22Rv1 (cell line): Measurements from ENCODE around the gene NMU.

ENCODE experiments used
- CTCF ChIP-seq: fragments of 450-650 bp; IDR thresholded peaks from 2 replicates; pipeline ENCODE4 v1.5.1; 2017; ENCODE audit warnings: mild to moderate bottlenecking
- ZFX ChIP-seq: fragments of 450-650 bp; IDR thresholded peaks from 2 replicates; pipeline ENCODE4 v1.6.1; 2017; ENCODE audit warnings: antibody characterized with exemption, borderline replicate concordance

DNA sequence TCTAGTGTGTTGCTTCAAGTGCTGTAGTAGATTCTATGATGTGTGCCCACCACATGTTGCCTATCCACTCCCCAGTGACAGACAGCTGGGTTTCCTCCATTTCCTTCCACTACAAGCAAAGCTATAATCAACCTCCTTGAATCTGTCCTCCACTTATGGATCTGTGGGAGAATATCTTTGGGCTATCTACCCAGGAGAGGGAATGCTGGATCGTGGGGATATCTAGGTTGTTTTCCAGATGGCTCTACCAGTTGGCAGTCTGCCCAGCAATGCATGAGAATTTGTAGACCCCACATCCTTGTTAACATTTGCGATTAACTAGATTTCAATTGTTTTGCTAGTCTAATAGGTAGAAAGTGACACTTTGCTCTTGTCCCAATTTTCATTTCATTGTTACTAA, 10.3 kb downstream of the NMU start:
- TF ChIP-seq CTCF (no peak), ZFX (no peak)
